ENCODE data around the gene TLR6.
A peak's percentile ranks its signal among the peaks of the same experiment; 100 is the strongest.

Gene TLR6

GRCh38 chr4:38868059-38868960 lies 11.7 kb upstream of the TLR6 start:
- DNase-seq (ENCODE audit: low read depth in 2 of 3, low spot score in 1 of 3), result no peak

GRCh38 chr4:38867478-38868058 lies 11.0 kb upstream of the TLR6 start, which contains the start of gene FAM114A1:
TSS of gene FAM114A1 (plus strand) at chr4:38867806. CDS start at chr4:38878079, 10,273 bp downstream.
- DNase-seq (ENCODE audit: low read depth in 2 of 3, low spot score in 1 of 3), result peak in 1 of 3 donors; percentile 20

- DNase-seq (ENCODE audit: low read depth in 2 of 3, low spot score in 1 of 3), result no peak
Observed at GRCh38 chr4:38866973-38867477, 10.4 kb upstream of the TLR6 start.

- no peak for DNase-seq (ENCODE audit: low read depth in 2 of 3, low spot score in 1 of 3)
Observed at GRCh38 chr4:38865445-38865844, 8.8 kb upstream of the TLR6 start.

GRCh38 chr4:38861791-38862190 lies 5.2 kb upstream of the TLR6 start:
- no peak for DNase-seq (ENCODE audit: low read depth in 2 of 3, low spot score in 1 of 3)

GRCh38 chr4:38860788-38861424 lies 4.3 kb upstream of the TLR6 start:
- peak; percentile 36 to 64 (median 49) for DNase-seq (ENCODE audit: low read depth in 2 of 3, low spot score in 1 of 3)

GRCh38 chr4:38859501-38859900 lies 2.9 kb upstream of the TLR6 start:
- DNase-seq (ENCODE audit: low read depth in 2 of 3, low spot score in 1 of 3), result no peak

- DNase-seq (ENCODE audit: low read depth in 2 of 3, low spot score in 1 of 3), result no peak
Observed at GRCh38 chr4:38858097-38858420, 1.4 kb upstream of the TLR6 start.

GRCh38 chr4:38857354-38858096 lies 908 bp upstream of the TLR6 start:
- DNase-seq (ENCODE audit: low read depth in 2 of 3, low spot score in 1 of 3), result peak in 1 of 3 donors; percentile 34

- no peak for DNase-seq (ENCODE audit: low read depth in 2 of 3, low spot score in 1 of 3)
Observed at GRCh38 chr4:38856046-38856445, 571 bp downstream of the TLR6 start.

GRCh38 chr4:38855466-38855865 lies 1.2 kb downstream of the TLR6 start:
- no peak for DNase-seq (ENCODE audit: low read depth in 2 of 3, low spot score in 1 of 3)

GRCh38 chr4:38846015-38846414 lies 10.6 kb downstream of the TLR6 start:
- no peak for DNase-seq (ENCODE audit: low read depth in 2 of 3, low spot score in 1 of 3)

GRCh38 chr4:38842994-38843393 lies 13.6 kb downstream of the TLR6 start:
- no peak for DNase-seq (ENCODE audit: low read depth in 2 of 3, low spot score in 1 of 3)

GRCh38 chr4:38837849-38838248 lies 18.8 kb downstream of the TLR6 start:
- no peak for DNase-seq (ENCODE audit: low read depth in 2 of 3, low spot score in 1 of 3)

- DNase-seq (ENCODE audit: low read depth in 2 of 3, low spot score in 1 of 3), result no peak
Observed at GRCh38 chr4:38837334-38837733, 19.3 kb downstream of the TLR6 start.

- no peak for DNase-seq (ENCODE audit: low read depth in 2 of 3, low spot score in 1 of 3)
Observed at GRCh38 chr4:38834570-38834969, 22.0 kb downstream of the TLR6 start.

GRCh38 chr4:38832624-38833528 lies 23.7 kb downstream of the TLR6 start:
- DNase-seq (ENCODE audit: low read depth in 2 of 3, low spot score in 1 of 3), result no peak

- no peak for DNase-seq (ENCODE audit: low read depth in 2 of 3, low spot score in 1 of 3)
Observed at GRCh38 chr4:38832206-38832605, 24.4 kb downstream of the TLR6 start.

- no peak for DNase-seq (ENCODE audit: low read depth in 2 of 3, low spot score in 1 of 3)
Observed at GRCh38 chr4:38831653-38832052, 25.0 kb downstream of the TLR6 start.

- no peak for DNase-seq (ENCODE audit: low read depth in 2 of 3, low spot score in 1 of 3)
Observed at GRCh38 chr4:38829237-38829636, 27.4 kb downstream of the TLR6 start.

All from stimulated activated CD4-positive, alpha-beta T cell treated with anti-CD3 and anti-CD28 coated beads, Interleukin-12 subunit alpha, Interleukin-12 subunit beta, amount 100 ng/mL, for 48 hours (primary cell).